Measurements from ENCODE around the gene MAN2A1.

Gene MAN2A1

GRCh38 chr5:109908366-109908765 lies 218.6 kb downstream of the MAN2A1 start:
- no peak for DNase-seq (ENCODE audit: low spot score)

GRCh38 chr5:109910874-109911273 lies 221.1 kb downstream of the MAN2A1 start:
- no peak for DNase-seq (ENCODE audit: low spot score)

GRCh38 chr5:109911731-109912130 lies 222.0 kb downstream of the MAN2A1 start:
- DNase-seq (ENCODE audit: low spot score) = no peak

- no peak for DNase-seq (ENCODE audit: low spot score)
These were observed 225.2 kb downstream of the MAN2A1 start for GRCh38 chr5:109914906-109915305.

GRCh38 chr5:109916481-109917153 lies 226.9 kb downstream of the MAN2A1 start:
- no peak for DNase-seq (ENCODE audit: low spot score)

Data from RKO (cell line).